Amniotic epithelial cell (primary cell): ENCODE results near the gene TPRKB.
"Not testable (repeated sequence)": the region's sequence is repeated elsewhere in the genome, so short reads cannot be mapped to it uniquely, and the experiment has no call there.

ENCODE experiments used
- DNase-seq: peaks from one replicate; pipeline ENCODE4 v3.0.0-alpha.2; 2010; ENCODE audit warnings: low read depth

TPRKB gene

DNA sequence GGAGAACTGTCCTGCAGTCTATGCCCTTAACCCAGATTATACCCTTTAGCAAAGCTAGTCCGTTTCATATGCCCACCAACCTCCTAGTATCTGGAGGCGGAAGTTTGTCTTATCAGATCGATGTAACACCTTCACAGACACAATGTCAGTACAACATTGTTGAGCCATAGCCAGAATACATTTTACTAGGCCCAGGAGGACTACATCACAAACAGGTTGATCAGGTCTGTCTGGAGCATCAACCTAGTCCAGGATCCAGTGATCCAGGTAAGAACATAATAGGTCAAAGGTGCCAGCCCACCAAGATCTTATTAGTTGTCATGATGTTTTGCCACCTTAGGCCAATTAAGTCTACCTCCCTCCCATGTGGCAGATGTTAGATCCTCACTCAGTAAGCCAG, 2.0 kb upstream of the TPRKB start:
- no peak for DNase-seq

DNA sequence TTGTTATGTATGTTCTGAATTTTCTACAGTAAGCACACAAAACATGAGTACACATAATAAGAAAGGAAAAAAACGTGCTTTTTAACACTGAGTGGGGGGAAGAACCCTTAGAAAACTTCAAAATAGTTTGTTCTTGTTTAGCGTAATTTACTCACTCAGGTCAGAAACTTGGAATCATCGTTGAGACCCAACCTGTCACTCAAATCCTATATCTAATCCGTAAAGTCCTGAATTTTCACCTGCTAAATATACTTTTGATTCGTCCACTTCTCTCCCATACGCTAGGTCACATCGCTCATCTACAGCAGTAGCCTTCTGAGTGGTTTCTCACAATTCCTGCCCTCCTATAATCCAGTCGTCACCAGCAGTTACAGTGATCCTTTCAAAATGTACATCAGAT, 767 bp downstream of the TPRKB start:
- DNase-seq, result no peak

GRCh38 chr2:73730810-73731209, 6.3 kb downstream of the TPRKB start:
- no peak for DNase-seq

GRCh38 chr2:73728711-73729110, 8.4 kb downstream of the TPRKB start:
- no peak for DNase-seq

DNA sequence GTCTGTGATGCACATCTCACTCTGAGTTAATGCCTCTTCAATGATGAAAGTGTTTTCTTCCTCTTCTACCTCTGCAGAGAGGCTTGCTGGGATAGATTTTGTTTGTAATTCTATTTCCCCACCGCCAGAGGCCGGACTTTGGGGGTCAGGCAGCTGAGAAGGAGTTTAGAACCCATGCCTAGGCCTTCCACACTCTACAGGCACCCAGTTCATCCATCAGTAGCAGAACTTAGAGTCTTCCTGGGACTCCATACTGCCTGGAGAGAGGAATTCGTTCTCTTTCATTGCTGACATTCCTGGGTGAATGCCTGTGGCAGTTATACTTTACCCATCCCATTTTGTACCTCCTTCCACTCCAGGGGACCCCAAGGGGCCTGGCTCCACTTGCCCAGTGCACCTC, 9.1 kb downstream of the TPRKB start:
- DNase-seq, result no peak

- DNase-seq, result not testable (repeated sequence)
Observed at GRCh38 chr2:73726657-73727056, 10.5 kb downstream of the TPRKB start.

- no peak for DNase-seq
Observed at GRCh38 chr2:73718851-73719621, 18.1 kb downstream of the TPRKB start.

GRCh38 chr2:73718421-73718820, 18.7 kb downstream of the TPRKB start:
- DNase-seq, result no peak

DNA sequence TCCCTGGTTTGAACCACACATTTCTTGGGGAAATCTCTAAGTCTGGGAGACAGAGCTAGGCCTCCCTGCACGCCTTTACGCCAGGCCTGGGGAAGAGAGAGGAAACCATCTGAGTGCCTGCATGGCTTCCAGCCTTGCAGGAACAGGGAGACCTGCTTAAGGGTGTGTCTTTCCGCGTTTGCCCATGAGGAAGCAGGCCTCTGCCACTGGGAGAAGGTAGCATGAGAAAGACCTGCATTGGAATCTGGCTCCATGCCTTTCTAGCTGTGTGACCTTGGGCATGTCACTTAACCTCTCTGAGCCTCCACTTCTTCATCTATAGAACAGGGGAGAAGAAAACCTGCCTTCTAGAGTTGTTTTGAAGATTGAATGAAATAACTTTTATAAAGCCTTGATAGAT, 19.4 kb downstream of the TPRKB start:
- not testable (repeated sequence) for DNase-seq

- no peak for DNase-seq
Observed at GRCh38 chr2:73717251-73717606, 19.9 kb downstream of the TPRKB start.

- peak; percentile 57 for DNase-seq
Observed at GRCh38 chr2:73716543-73717250, 20.4 kb downstream of the TPRKB start.

DNA sequence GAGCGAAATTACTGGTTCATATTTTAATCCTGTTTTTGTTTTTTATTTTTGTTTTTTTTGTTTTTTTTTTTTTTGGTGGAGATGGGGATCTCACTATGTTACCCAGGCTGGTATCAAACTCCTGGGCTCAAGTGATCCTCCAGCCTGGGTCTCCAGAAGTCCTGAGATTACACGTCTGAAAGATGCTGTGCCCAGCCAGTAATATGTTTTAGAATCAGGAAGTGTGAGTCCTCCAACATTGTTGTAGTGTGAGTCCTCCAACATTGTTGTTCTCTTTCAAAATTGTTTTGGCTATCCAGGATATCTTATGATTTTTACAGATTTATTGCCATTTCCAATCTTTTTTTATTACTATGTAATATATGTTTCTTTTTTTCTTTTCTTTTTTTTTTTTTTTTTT, 23.1 kb downstream of the TPRKB start:
- DNase-seq, result no peak

DNA sequence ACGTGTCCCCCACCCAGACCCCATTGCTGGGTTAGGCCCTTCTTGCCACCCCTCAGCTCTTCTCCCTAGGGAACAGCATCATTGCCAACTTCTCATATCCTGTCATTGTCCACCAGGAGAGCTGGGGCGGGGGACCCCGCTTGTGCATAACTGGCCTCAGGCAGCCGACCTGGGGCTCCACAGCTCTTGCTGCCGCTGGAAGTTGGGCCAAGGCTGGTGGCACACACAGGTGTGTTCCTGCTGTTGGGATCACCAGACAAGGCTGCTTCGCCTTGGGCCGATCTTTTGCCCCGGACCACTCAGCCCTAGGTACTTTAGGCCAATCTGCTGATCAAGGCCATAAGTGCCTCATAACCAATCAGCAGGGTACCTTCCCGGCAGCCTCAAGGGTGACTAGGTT, 28.6 kb downstream of the TPRKB start:
- DNase-seq, result no peak

- no peak for DNase-seq
Observed at GRCh38 chr2:73707636-73708035, 29.5 kb downstream of the TPRKB start.

DNA sequence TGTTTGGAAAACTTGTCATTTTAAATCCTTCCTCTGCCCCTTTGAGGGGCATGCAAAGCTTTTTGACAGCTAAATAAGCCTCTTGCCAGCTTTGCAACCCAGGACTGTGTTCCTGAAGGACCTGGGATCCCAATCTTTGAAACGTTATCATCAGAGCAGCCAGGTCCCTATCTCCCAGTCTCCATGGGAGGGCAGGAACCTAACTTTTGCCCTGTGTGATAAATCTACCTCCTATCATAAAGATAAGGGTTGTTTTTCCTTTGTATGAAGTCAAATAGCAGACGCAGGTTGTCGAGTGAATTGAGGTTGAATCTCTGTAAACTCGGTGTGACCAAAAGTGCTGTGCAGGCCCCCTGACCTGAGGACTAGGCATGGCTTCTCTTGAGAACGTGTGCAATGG, 30.1 kb downstream of the TPRKB start:
- no peak for DNase-seq

- no peak for DNase-seq
Observed at GRCh38 chr2:73705091-73705490, 32.1 kb downstream of the TPRKB start.

- no peak for DNase-seq
Observed at GRCh38 chr2:73704285-73704684, 32.9 kb downstream of the TPRKB start.

DNA sequence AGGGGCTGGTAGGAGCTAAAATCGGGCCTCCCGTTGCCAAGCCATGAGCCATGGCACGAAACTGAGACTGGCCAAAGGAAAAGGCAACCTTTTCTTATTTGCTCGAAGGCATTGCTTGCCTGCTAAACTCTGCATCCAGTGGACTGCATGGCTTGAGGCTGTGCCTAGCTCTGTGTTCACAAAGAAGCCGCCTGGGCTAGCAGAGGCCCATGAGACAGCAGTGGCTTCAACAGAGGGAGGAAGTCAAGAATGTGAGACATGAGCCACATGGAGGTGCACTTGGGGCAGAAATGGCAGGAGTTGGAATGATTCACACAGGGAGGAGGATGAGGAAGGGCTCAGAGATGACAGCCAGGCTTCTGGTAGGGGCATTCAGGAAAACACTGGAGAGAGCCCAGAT, 33.5 kb downstream of the TPRKB start:
- DNase-seq, result no peak

DNA sequence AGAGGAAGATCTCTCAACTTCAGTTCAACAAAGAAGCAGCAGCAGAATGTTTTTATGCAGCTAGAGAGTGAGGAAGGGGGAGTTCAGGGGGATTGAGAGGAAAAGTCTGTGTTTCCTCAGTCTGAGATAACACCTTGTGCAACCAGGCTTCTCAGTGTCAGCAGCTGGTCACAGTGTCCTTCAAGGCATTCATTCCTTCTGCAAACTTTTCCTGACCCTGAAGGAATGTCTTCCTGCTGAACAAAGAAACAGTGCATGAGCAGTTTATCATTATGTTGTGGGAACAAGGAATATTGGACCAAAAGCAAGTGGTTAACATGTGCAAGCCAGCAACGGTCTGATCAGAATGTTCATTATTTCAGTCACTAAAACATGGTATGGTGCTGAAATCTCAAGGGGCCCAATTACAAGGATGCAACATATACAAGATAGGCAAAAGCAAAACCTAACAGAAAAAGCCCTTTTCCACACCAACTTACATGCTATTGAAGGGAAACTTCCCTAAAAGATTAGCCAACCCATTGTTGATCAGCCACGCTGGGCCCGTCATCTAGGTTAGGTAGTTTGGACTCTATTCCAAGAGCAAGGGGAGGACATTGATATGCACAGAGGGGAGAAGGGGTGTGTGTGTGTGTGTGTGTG, 34.2 kb downstream of the TPRKB start:
- peak; percentile 41 for DNase-seq

DNA sequence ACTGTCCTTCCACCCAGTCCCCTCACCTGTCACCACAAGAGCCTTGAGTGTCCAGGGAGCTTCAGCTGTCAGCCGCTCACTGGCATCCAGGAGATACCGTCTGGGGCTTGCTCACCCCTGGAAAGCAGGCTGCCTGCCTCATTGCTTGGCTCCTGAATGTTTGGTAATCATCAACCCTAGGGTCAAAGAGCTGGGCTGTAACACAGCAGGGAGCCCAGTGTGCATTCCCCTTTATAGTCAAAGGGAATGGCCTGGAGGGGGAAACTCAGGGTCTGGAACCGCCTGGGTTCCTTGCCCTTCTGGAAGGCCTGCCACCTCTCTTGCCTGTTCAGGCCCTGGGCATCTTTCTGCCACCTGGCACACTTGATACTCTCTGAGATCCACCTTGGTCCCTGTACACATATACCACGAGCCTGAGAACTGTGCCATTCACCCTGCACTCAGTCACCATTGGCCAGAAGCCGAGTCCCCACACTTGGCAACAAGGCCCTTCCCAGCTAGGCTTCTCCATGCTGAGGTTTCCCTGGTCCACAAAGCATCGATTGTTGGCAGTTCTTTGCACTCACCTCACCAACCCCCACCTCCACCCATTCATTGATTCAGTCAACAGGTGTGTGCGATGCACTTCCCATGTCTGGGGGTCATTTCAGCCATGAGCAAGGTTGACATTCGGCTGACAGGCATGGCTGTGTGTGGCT, 35.0 kb downstream of the TPRKB start:
- DNase-seq, result no peak

DNA sequence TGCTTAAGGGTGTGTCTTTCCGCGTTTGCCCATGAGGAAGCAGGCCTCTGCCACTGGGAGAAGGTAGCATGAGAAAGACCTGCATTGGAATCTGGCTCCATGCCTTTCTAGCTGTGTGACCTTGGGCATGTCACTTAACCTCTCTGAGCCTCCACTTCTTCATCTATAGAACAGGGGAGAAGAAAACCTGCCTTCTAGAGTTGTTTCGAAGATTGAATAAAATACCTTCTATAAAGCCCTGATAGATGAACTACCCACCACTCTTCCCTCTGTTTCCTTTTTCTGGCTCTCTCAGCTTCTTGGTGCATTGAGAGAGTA, 35.7 kb downstream of the TPRKB start:
- DNase-seq, result not testable (repeated sequence)

DNA sequence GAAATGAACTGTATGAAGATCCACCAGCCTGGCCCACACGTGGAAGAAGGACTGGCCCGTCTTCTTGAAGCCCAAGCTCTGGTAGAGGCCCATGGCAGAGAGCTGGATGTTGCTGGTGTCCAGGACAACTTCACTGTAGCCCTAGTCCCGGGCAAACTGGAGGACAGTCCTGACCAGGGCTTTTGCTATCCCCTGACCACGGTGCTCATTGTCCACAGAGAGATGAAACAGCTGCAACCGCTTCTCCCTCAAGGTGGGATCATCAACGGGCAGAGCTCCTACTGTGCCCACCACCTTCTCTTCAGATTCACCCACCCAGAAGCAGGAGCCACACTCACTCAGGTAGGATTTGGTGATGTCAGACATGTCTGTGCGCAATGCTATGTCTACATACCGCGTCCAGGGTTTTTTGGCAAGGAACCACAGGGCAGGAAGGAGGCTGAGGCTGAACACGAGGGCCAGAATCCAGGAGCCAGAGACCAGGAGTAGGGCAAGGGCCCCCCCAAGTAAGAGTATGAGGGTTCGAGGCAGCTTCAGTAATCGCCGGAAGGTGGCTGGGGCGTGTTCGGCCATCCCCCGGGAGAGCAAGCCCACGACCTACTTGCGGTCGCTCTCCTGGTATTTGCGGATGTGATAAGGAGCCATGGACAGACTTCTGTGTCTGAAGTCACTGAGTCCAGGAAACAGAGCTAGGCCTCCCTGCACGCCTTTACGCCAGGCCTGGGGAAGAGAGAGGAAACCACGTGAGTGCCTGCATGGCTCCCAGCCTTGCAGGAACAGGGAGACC, 36.3 kb downstream of the TPRKB start:
- no peak for DNase-seq
